ENCODE data around the gene TBC1D24.

Gene TBC1D24

GRCh38 chr16:2483939-2484897 is 9.3 kb downstream of the TBC1D24 start:
- no peak for DNase-seq

GRCh38 chr16:2484898-2485508 is 10.1 kb downstream of the TBC1D24 start:
- no peak for DNase-seq

- no peak for DNase-seq
These were observed 11.0 kb downstream of the TBC1D24 start for GRCh38 chr16:2485811-2486507.

- no peak for DNase-seq
These were observed 12.0 kb downstream of the TBC1D24 start for GRCh38 chr16:2486645-2487516.

GRCh38 chr16:2487517-2487842 is 12.6 kb downstream of the TBC1D24 start:
- DNase-seq, result no peak

- no peak for DNase-seq
These were observed 13.1 kb downstream of the TBC1D24 start for GRCh38 chr16:2487903-2488531.

GRCh38 chr16:2489581-2489980 is 14.7 kb downstream of the TBC1D24 start:
- DNase-seq, result no peak

- no peak for DNase-seq
These were observed 15.5 kb downstream of the TBC1D24 start for GRCh38 chr16:2490190-2491105.

GRCh38 chr16:2492292-2492691 is 17.4 kb downstream of the TBC1D24 start:
- DNase-seq, result no peak

- DNase-seq, result no peak
These were observed 18.7 kb downstream of the TBC1D24 start for GRCh38 chr16:2493605-2494004.

GRCh38 chr16:2494616-2495015 is 19.7 kb downstream of the TBC1D24 start:
- DNase-seq, result no peak

GRCh38 chr16:2495041-2495440 is 20.1 kb downstream of the TBC1D24 start:
- no peak for DNase-seq

GRCh38 chr16:2496223-2497115 is 21.5 kb downstream of the TBC1D24 start:
- no peak for DNase-seq

- DNase-seq, result no peak
These were observed 22.2 kb downstream of the TBC1D24 start for GRCh38 chr16:2497116-2497630.

GRCh38 chr16:2497695-2498484 is 23.0 kb downstream of the TBC1D24 start:
- no peak for DNase-seq

GRCh38 chr16:2498531-2499253 is 23.8 kb downstream of the TBC1D24 start:
- DNase-seq, result no peak

GRCh38 chr16:2499454-2499853 is 24.5 kb downstream of the TBC1D24 start:
- no peak for DNase-seq

- DNase-seq, result no peak
These were observed 25.0 kb downstream of the TBC1D24 start for GRCh38 chr16:2499890-2500429.

All from NCI-H1436 treated with DMSO at 0.1 percent for 48 hours (cell line).